GM18502 (cell line): ENCODE measurements around the gene ZNF48.

Experiments used
- ATAC-seq: cut with Tn5 transposase; IDR thresholded peaks from one replicate; pipeline ENCODE4 v1.9.1; 2021; ENCODE audit warnings: mild to moderate bottlenecking; ENCODE audit not compliant: unreplicated experiment, poor library complexity

The ZNF48 gene

DNA sequence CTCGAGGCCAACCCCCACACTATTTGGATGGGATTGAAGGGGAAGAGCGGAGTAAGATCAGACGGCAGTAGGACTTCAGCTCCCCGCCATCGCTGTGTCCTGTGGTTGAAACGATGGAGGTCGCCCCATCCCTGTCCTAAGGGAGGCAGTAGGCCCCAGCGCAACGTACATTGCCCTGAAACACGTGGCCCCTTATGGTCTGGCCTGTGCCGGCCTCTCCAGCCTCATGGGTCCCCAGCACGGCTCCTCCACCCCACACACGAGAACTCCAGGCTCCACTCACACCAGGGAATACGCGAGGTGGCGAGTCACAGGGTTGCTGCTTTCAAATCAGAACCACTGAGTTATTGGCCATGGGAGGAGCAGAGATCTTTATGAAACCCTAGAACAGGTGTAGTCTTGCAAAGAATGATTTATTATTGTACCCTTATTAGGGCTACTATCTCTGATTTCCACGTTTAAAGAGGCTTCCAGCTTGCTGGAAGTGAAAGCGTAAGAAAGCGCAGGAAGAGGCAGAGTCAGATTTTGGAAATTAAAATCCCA lies 35.3 kb downstream of the ZNF48 start:
- peak; percentile 1 for ATAC-seq

DNA sequence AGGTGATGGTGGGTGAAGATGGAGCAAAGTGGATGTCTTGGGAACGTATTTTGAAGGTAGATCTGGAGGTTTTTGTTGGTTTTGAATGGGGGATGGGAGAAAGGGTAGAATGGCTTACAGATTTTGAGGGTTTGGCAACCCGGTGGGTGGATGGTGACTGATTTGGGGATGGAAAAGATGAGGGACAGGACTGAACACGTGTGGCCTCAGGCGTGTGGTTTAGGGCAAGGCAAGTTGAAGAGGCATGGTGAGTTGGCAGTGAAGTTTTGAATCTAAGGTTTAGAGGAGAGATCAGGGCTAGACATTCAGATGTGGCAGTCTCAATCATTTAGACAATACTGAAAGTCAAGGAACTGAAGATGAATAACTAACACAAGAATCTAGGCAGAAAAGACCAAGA lies 39.6 kb downstream of the ZNF48 start:
- no peak for ATAC-seq

- ATAC-seq = no peak
Measured at GRCh38 chr16:30437511-30438046, 42.4 kb downstream of the ZNF48 start.

DNA sequence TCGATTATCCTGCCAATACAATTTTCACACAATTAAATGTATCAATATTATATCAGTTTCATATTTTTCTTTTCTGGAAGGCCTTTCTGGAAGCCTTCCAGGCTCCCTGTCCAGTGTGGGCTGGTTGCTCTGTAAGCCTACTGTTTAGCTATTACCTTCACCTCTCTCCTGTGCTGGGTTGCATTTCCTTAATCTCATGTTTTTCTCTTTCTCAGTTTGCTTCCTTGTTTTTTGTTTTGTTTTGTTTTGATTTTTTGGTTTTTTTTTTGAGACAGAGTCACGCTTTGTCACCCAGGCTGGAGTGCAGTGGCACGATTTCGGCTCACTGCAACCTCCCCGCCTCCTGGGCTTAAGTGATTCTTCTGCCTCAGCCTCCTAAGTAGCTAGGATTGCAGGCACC lies 43.6 kb downstream of the ZNF48 start:
- ATAC-seq = no peak

DNA sequence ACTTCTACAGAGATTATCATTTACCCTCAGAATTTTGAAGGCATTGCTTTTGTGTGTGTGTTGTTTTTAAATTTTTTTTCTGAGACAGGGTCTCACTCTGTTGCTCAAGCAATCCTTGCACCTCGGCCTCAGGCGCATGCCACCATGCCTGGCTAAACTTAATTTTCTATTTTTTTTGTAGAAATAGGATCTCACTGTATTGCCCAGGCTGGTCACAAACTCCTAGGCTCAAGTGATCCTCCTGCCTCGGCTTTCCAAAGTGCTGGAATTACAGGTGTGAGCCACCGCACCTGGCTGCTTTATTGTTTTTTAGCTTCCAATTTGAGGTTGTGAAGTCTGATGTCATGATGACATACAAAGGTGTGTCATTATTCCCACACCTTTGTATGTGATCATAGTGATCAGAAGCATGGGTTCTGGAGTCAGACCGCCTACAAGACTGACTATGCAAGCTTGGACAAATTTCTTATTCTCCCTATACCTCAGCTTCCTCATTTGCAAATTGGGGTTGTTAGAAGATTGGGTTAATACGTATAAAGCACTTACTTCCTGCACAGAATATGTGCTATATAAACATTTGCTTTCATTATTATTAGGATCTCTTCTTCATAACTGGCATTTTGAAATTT lies 44.6 kb downstream of the ZNF48 start:
- ATAC-seq = no peak

GRCh38 chr16:30443631-30444030 lies 48.4 kb downstream of the ZNF48 start:
- ATAC-seq = no peak

- no peak for ATAC-seq
Measured at GRCh38 chr16:30444231-30445148, 49.3 kb downstream of the ZNF48 start.

DNA sequence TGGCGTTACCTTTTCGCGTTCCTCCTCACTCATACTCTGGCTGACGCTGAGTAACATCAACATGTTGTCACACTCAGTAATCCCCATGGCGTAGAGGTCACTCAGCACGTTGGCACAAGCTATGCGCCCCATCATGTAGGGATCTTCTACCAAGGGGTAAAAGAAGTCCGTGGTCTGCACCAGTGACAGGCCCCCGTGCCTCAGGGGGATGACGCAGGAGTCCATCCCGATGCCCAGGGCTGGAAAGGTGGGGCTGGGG lies 49.9 kb downstream of the ZNF48 start:
- no peak for ATAC-seq

GRCh38 chr16:30445408-30446202 lies 50.4 kb downstream of the ZNF48 start, which contains the start of gene SEPHS2:
Gene SEPHS2 (minus strand): TSS chr16:30445874. CDS start chr16:30445727, 147 bp downstream.
- ATAC-seq = peak; percentile 83

DNA sequence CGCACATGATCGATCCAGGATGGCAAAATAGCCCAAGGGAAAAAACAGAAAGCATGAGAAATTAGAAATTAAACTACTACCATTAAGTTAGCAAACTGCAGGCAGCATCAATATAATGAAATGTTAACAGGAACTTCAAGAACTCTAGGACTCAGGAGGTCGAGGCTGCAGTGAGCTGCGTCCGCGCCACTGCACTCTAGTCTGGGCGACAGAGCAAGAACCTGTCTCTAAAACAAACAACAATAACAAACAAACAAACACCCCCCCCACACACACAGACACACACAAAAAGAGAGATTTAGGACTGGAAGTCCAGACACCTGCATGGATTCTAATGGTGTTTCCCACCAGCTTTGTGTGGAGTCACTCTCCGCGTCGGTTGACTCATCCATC lies 51.0 kb downstream of the ZNF48 start:
- ATAC-seq = no peak

GRCh38 chr16:30447512-30448226 lies 52.4 kb downstream of the ZNF48 start:
- no peak for ATAC-seq

GRCh38 chr16:30449116-30449435 lies 53.9 kb downstream of the ZNF48 start:
- no peak for ATAC-seq
